Suppressor macrophage (primary cell): ENCODE results near the gene NCKAP5.
"Not testable (repeated sequence)": the region's sequence is repeated elsewhere in the genome, so short reads cannot be mapped to it uniquely, and the experiment has no call there.

Source experiments
- DNase-seq, 4 experiments: peaks; one replicate each; pipeline ENCODE4 v3.0.0-alpha.2; 2020 to 2022

Gene NCKAP5

DNA sequence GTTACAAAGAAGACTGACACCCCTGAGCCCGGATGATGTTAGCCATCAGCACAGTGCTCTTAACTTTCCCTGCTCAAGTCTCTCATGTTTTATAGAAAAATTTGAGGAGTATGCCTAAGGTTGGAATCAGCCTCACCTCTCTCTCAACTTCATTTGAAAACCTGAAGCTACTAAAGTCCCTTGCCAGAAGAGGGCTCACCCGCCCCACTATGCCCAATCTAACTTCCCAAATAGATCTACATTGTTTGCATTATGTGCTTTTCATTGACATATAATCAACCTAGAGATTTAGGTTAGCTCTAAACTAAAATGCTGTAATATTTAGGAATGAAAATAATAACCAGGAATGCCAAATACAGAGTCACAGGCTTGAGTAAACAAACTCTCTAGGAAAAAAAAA lies 305.4 kb downstream of the NCKAP5 start:
- no peak for DNase-seq

DNA sequence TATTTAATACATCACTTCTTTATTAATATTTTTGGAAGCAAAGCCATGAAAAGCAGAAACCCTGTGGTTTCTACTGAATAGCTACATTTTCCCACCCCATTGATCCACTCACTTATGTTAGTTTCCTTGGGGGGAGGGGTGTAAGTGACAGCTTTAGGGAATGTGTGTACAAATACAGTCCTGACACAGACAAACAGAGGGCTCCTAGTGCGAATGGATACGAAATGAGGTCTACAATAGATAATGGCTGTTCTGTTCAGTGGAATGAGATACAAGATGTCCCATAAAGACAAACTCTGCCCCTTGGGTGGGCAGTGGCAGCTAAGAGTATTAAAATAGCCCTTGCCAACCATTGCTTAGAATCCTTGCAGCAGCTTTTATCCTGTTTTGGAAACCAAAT lies 312.9 kb downstream of the NCKAP5 start:
- no peak for DNase-seq

DNA sequence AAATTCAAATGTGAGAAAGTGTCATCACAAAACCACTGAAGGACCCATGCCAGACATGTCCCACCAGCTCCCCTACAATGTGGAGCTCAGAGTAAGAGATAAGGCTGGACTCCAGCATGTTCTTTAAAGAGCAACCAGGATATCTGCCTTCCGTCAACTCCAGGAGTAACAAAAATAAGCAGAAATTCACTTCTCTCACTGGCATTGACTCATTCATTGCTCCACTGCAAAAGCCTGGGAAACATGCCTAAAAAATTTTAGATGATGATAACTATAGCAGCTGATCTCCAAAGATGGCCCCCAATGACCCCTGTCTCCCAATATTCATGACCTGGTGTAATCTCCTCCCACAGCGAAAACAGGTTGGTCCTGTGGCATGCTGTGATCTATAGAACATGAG lies 314.5 kb downstream of the NCKAP5 start:
- no peak for DNase-seq

DNA sequence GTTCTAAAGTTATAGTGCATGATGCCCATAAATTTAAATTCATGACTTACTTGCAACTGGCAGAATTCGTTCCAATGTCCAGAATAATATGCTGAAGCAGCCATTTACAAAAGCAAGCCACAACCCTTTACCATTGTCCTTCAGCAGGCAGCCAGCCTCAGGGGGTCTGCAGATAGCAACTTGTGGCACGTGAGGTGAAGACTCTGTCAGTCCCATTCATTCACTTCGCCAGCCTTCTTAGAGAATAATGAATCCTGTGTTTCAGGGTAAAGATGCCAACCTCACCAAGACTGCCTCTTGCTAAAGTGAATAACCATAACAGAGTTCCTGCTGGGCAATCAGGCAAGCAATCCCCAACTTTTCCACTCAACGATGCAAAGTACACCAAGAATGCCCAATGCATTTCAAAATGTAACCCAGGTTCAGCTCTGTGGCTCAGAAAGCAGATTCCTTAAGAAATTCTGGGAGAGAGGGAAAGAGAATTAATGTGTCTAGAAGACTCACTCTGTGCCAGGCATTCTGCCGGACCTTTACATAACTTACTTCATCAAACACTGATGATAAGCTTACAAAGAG lies 315.4 kb downstream of the NCKAP5 start:
- DNase-seq, result no peak

DNA sequence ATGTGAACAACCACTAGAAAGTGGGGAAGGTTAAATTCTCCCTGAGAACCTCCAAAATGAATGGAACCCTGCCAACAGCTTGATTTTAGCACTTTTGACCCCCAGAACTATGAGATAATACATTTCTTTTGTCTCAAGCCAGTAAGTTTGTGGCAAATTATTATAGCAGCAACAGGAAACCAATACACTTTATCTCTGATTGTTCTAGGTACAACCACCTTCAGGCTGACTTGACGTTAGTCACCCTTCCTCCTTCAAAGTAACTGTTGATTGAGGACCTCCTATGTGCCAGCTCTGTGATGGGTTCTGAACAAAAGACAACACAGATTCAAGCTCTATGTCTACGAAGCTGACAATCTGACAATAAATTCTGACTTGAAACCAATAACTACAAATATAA lies 318.9 kb downstream of the NCKAP5 start:
- no peak for DNase-seq

DNA sequence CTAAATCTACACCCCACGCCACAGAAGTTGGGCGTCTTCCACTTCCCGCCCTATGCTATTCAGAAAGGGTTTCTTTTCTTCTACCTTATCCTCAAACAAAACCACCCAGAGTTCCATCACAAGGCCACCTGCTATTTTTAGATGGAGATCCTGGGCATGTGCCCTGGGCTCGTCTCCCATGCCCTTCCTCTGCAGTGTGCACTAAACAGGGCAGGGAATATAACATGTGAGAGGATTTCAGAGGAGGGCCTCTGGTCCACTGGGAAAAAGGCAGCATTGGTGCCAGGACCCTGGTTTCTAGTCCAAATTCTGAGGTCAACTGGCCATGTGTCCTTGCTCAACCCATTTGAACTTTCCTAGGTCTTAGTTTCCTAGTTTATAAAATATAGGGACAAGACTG lies 320.0 kb downstream of the NCKAP5 start:
- no peak for DNase-seq

DNA sequence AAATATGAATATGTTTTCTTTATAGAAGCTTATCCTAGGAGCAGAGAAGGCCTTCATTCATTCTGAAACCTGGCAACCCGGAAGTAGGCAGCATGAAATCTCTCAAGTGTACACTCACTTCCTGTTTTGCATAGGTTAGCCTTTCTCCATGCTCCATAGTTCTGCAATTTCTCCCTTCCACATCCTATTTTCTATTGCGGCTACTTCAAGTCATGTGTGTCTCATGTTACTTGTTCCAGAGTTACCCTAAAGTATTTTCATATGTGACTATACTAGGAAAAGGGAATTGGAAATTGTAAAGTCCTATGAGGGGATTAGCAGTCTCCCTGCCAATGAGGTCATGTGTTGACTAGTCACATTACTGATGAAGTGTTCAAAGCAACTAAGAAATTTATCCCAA lies 320.6 kb downstream of the NCKAP5 start:
- DNase-seq, result peak; percentile 23 to 76 (median 55)

DNA sequence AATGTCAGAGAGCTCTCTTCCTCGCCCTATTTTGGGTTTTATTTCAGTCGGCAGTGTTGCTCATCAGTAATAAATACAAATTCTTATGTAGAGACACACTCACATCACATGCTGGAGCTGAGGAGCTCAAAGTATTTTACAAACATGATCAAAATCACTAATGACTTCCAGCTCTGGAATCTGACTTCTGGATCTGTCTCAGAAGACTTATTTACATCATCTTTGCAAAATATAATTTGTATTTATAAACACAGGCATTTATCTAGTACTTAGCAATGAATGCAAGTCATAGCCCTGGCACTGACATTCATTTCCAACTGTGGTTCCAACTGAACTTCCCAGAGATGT lies 327.1 kb downstream of the NCKAP5 start:
- DNase-seq, result no peak

DNA sequence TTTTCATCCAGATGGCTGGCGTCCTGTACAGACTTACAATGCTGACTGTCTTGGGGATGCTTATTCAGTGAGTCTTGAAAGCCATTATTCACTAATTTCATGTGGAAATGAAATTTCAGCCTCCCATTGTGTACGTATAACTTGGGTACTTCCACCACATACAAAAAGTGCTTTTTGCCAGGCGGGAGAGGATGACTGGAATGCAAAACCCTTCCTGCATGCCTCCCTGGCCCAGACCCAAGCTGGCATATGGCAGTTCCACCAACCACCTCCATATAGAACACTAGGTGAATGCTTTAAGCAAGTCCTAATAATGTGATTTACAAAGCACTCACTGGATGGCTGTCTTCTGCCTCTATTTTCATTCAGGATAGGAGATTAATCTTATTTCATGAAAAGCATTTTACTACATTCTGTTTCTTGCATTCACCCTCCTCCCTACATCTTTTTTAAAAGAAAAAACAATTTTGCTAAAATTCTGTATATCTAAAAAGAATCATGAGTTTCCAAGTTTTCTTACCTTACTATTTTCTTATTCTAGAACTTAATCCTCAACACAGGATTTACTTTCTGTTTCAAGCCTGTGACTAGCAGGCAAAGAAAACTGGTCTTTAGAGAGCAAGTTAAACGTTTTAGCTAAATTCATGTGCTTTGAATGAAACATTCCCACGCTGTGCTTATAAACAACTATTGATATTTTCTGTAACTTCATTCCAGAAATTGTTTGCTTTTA lies 327.6 kb downstream of the NCKAP5 start:
- no peak for DNase-seq

DNA sequence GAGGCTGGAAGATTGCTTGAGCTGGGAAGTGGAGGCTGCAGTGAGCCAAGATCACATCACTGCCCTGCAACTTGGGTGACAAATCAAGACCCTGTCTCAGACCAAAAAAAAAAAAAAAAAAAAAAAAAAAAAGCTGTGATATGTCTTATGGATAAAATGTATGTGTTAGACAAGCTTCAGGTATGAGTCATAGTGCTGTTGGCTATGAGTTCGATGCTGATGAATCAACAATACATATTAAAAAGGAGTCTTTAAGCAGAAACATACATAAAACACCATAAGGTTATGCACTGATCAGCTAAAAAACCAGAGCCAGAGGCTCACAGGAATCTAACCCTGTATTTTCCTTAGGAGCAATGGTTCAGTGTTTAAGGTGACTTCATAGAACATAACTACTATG lies 332.3 kb downstream of the NCKAP5 start:
- DNase-seq, result no peak

DNA sequence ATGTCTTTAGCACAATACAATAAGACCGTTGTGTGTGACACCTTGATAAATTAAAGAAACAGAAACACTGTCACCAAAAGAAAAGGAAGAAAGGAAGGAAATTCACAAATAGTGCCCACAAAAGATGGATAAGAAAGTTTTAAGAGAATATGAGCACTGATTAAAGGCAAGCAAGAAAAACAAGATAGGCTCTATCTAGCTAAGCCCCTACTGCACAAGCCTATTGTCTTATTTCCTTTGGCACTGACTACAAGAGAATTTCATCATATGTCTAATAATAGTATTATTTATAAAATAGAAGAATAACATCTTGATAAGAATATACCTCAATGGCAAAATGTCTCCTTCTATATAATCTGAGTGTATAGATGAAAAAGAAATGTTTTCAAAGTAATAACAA lies 335.7 kb downstream of the NCKAP5 start:
- no peak for DNase-seq

DNA sequence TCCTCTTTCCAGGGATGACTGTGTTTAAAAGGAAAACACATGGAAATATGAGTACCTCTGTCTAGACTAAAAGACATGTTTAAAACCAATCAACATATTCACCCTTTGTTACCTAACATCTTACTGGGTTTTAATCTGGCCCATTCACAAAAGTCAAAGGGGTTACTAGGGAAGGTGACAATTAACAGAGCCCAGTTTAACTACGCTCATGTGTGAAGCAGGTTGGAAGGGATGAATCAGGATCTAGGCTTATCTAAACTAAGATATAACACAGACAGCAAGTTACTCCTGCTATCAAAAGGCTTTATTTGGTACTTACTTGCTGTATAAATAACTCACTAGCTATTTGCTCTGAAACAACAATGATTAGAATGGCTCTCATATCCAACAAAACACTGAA lies 337.0 kb downstream of the NCKAP5 start:
- no peak for DNase-seq

DNA sequence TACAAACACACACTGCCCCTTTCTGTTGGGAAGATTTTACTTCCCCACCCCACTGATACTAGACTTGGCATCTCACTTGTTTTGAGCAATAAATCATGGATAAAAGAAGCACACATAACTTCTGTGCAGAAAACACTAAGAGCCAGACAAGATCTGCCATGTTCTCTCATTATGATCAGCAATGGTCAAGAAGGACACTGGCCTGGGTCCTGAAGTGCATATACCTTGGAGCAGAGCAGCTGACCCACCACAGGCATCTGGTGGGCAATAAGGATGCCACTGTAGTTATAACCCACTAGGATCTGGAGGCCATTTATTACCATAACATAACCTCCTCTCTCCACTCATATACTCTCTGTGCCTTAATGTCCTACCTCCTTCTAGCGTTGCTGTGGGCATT lies 338.3 kb downstream of the NCKAP5 start:
- DNase-seq, result no peak

DNA sequence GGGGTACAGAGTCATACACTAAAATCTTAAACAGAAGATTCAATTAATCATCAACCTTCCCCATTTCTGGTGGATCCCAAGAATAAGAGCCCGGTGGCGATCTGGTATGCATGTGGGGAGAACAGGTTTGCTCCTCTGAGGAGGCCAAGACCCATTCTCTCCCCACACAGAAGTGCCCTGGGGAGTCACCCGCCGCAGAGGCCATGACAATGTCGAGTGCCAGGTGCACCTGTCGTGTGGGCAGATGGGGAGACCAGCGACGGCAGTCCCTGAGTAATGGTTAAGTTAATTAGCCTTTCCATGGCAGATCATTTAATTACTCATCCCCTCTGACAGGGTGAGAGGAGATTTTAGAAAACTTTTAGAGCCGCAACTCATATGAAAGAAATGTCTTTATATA lies 345.0 kb downstream of the NCKAP5 start:
- DNase-seq, result no peak

DNA sequence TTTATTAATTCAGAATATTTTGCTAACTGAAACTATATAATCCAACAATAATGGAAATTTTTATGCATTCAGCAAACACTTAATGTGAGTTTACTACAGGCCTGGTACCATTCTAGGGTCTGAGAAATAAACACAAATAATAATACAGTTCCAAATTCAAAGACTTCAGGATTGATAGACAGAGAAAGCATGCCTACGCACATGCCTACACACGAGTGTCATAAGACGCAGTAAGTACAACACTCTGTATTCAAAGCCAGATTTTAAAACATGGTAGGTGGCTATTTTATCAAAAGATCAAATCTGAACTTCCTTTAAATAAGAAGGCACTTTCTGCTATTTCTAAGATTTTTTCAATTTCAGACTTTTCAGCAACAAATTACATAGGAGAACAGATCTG lies 346.9 kb downstream of the NCKAP5 start:
- no peak for DNase-seq

DNA sequence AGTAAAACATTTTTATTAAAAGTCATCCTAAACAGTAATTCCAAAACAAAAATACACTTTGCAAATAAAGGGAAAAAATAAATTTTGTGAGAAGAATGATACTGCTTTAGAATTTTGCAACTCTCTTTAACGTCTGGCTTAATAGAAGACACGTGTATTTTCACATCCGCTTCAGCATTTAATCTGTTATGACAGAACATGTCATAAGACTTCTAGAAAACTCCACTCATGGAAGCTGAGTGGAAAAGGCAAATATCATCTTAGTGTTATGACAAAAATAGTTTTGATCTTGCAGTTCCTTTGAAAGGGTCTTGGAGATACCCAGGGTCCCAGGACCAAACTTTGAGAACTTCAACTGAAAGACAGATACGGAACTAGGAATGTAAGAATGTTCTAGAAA lies 350.1 kb downstream of the NCKAP5 start:
- no peak for DNase-seq

DNA sequence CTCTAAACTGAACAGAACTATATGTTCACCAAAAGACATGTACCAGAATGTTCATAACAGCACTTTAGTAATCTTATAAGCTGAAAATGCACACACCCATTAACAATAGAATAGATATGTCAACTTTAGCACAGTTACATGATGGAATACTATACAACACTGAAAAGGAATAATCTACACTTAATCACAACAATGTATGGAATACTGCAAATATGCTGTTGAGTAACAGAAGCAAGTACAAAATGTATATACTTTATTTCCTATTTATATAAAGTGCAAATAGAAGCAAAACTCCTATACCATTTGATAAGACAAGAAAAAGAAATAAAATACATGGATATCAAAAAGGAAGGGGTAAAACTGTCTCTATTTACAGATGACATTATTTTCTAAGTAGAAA lies 352.8 kb downstream of the NCKAP5 start:
- no peak for DNase-seq

DNA sequence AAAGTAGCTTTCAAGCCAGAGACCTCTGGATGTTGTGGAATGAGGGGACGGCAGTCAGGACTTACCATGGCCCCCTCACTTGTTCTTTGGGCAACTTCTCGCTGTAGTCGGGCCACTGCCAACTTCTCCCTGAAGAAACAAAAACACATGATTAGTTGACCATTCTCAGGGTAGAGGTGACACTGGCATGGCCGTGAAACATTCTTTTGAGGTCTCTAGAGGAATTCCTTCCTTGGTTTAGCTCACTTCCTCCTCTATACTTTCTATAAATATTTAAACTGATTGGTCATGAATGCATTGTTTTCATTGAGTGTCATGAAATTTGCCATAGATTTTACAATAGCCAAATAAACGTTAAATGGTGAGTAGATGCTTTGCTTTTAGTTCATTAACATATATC lies 354.6 kb downstream of the NCKAP5 start:
- no peak for DNase-seq

DNA sequence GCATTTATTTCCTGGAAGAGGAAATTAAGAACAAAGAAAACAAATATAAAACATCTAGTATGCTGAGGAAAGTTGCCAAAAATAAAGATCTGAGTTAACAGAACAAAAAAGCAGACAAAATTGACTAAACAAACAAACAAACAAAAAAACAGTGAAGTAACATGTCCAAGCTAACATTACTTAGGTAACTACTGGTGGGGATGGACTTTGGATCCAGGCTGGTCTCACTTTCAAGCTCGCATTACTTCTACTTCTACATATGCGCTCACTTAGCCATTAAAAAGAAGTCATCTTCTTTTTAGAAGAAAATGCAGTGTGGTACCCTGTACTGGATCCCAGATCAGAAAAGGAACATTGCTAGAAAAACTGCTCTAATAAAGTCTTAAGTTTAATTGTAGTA lies 358.9 kb downstream of the NCKAP5 start:
- no peak for DNase-seq

DNA sequence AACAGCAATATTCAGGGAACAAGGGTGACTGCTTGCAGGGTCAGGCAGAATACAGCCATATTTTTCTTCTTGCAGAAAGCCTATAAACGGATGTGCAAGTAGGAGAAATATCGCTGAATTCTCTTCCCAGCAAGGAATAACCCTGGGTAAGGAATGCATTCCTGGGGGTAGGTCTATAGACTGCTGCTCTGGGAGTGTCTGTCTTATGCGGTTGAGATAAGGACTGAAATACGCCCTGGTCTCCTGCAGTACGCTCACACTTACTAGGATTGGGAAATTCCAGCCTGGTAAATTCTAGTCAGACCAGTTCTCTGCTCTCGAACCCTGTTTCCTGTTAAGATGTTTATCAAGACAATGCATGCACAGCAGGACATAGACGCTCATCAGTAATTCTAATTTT lies 361.6 kb downstream of the NCKAP5 start:
- not testable (repeated sequence) for DNase-seq

DNA sequence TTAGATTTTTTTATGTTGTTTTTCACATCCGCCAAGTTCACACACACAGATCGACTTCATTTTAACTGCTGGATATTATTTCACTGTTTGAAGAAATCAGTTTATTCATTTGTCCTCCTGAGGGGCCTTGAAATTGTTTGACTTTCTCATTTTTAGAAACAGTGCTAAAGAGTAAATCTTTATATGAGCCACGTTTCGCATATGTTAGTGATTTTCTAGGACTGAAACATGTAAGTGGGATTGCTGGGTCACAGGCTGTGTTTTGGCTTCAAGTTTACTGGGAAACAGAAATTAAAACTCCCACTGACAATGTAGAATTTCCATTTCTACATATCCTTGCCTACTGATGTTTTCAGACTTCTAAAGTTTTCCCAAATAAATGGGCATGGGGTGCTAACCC lies 363.8 kb downstream of the NCKAP5 start:
- no peak for DNase-seq

DNA sequence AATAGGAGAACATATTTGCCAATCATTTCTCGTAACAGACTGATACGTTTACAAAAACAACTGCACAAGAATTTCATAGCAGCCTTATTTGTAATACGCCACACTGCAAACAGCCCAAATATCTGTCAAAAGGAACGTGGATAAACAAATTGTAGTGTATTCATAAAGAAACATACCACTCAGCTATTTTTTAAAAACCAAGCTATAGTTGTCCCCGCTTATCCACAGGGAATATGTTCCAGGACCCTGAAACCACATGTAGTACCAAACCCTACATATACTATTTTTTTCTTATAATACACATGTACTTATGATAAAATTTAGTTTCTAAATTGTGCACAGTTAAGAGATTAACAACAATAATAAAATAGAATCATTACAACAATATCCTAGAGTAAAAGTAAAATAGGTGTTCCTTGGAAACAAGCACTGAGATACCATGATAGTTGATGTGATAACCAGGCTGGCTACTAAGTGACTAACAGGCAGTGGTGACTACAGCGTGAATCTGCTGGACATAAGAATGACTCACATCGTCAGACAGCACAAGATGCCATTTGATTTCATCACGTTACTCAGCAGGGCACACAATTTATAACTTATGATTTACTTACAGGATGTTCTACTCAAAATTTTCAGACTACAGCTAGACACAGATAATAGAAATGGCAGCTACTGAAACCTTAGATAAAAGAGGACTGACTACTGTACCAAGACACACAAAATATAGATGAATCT lies 367.4 kb downstream of the NCKAP5 start:
- no peak for DNase-seq

DNA sequence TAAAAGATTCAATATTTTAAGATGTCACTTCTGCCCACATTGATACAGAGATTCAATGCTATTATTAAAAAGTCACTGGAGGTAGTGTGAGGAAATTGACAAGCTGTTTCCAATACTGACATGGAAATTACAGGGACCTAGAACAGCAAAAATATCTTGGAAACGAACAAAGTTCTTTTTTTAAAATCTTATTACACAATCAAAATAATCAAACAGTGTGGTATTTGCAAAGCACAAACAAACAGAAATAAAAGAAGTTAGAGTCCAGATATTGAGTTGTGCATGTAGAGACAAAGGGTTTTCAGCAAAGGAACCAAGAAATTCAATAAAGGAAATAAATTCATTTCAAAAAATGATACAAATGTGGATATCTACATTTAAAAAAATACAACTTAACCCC lies 369.6 kb downstream of the NCKAP5 start:
- no peak for DNase-seq

DNA sequence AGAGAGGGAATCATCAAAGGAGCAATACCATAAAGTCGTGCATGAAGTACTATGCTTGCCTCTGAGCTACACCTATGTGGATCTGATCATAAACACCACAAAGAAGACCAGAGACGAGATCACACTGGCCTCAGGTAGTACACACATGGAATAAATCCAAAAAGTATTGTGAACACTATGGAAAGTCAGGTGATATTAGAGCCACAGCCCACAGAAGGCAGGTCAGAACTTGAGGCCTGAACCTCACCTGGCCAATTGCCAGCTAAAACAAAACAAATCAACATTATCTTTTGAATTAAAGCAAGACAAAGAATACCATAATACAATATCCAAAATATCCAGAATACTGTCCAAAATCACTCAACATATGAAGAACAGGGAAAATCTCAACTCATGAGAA lies 371.1 kb downstream of the NCKAP5 start:
- DNase-seq, result no peak
